K562 (cell line): ENCODE measurements around the gene TAF1B. TPM values are rescaled to one million over a fixed set of nuclear protein-coding genes. Genes with fewer than 3 reads are reported as not detected.
A peak's percentile ranks its signal among the peaks of the same experiment; 100 is the strongest.

ENCODE experiments used
- ADNP ChIP-seq: fragments of 200-800 bp; sonication (Bioruptor generic); IDR thresholded peaks from 2 replicates; pipeline ENCODE4 v1.6.1; 2016; ENCODE audit warnings: missing genetic modification characterization, missing compliant biosample characterization
- CCAR2 ChIP-seq: fragments of 200-400 bp; formaldehyde crosslinking; IDR thresholded peaks from 2 replicates; pipeline ENCODE4 v1.6.1; 2017; ENCODE audit warnings: mild to moderate bottlenecking, low read depth, low read length
- FOXK2 ChIP-seq, 2 experiments: fragments of 450-650 bp; IDR thresholded peaks in 1 of 2; conservative IDR thresholded peaks in 1 of 2; 2 replicates each; pipeline ENCODE4 v1.6.1; 2016; ENCODE audit warnings: low read depth in 2 of 2, mild to moderate bottlenecking in 1 of 2
- GATAD2B ChIP-seq: fragments of 450-650 bp; IDR thresholded peaks from 2 replicates; pipeline ENCODE4 v1.6.1; 2017; ENCODE audit warnings: mild to moderate bottlenecking, borderline replicate concordance
- GTF2E2 ChIP-seq: fragments of 200-800 bp; sonication (Bioruptor generic); IDR thresholded peaks from 2 replicates; pipeline ENCODE4 v1.6.1; 2016; ENCODE audit warnings: missing genetic modification characterization, missing compliant biosample characterization
- JUND ChIP-seq, 2 experiments: IDR thresholded peaks; 2 replicates in 1 of 2; 3 replicates in 1 of 2; pipeline ENCODE4 v1.6.1; 2011; ENCODE audit warnings: borderline replicate concordance in 2 of 2, low read depth in 2 of 2, low read length in 2 of 2, improper control_type of control experiment in 1 of 2, missing biosample characterization in 1 of 2, missing genetic modification characterization in 1 of 2, missing genetic modification reagents in 1 of 2
- NBN ChIP-seq: fragments of 450-650 bp; IDR thresholded peaks from 2 replicates; pipeline ENCODE4 v1.6.1; 2016; ENCODE audit warnings: low read depth, mild to moderate bottlenecking
- NCOR1 ChIP-seq: fragments of 450-650 bp; IDR thresholded peaks from 2 replicates; pipeline ENCODE4 v1.6.1; 2016; ENCODE audit warnings: mild to moderate bottlenecking, moderate library complexity
- NFE2L1 ChIP-seq: fragments of 450-650 bp; IDR thresholded peaks from 2 replicates; pipeline ENCODE4 v1.6.1; 2016; ENCODE audit warnings: missing genetic modification characterization, low read depth, mild to moderate bottlenecking, missing compliant biosample characterization, moderate library complexity, borderline replicate concordance
- PATZ1 ChIP-seq: fragments of 250-450 bp; sonication (Bioruptor Pico); IDR thresholded peaks from 2 replicates; pipeline ENCODE4 v1.5.0; 2020; ENCODE audit warnings: mild to moderate bottlenecking, borderline replicate concordance
- SAFB2 ChIP-seq: fragments of 200-400 bp; formaldehyde crosslinking; IDR thresholded peaks from 2 replicates; pipeline ENCODE4 v1.6.1; 2018; ENCODE audit warnings: borderline replicate concordance, low read length, low read depth, moderate library complexity; ENCODE audit not compliant: severe bottlenecking
- SFPQ ChIP-seq: fragments of 200-400 bp; formaldehyde crosslinking; IDR thresholded peaks from 2 replicates; pipeline ENCODE4 v1.6.1; 2017; ENCODE audit warnings: mild to moderate bottlenecking, low read depth, low read length, moderate library complexity
- SLC30A9 ChIP-seq: fragments of 250-450 bp; sonication (Bioruptor Pico); IDR thresholded peaks from 2 replicates; pipeline ENCODE4 v1.8.0; 2022; ENCODE audit warnings: mild to moderate bottlenecking, moderate library complexity
- ZNF175 ChIP-seq: fragments of 200-800 bp; sonication (Bioruptor generic); IDR thresholded peaks from 2 replicates; pipeline ENCODE4 v1.6.1; 2016; ENCODE audit warnings: low read depth, mild to moderate bottlenecking, missing genetic modification characterization, missing compliant biosample characterization
- ZNF212 ChIP-seq: fragments of 450-650 bp; formaldehyde crosslinking; IDR thresholded peaks from 2 replicates; pipeline ENCODE4 v1.4.0; 2020; ENCODE audit warnings: mild to moderate bottlenecking
- ZNF239 ChIP-seq: fragments of 250-450 bp; sonication (Bioruptor Pico); IDR thresholded peaks from 2 replicates; pipeline ENCODE4 v1.4.0; 2020; ENCODE audit warnings: mild to moderate bottlenecking
- ZNF778 ChIP-seq: fragments of 450-650 bp; formaldehyde crosslinking; IDR thresholded peaks from 2 replicates; pipeline ENCODE4 v1.4.0; 2020; ENCODE audit warnings: mild to moderate bottlenecking, moderate library complexity
- polyA plus RNA-seq, 8 experiments: library from polyadenylated mRNA; depleted of rRNA in 4 of 8; stranded (reverse) in 5 of 8; unstranded in 3 of 8; fragments of >200 nt; fragmentation: Nextera tagmentation in 2 of 8; fragmentation: Illumina TruSeq in 1 of 8; extraction: Ambion mirVana in 2 of 8; extraction: Trizol in 1 of 8; gene quantifications; 2 replicates each; pipeline versions ENCODE4 v1.2.1 to v1.2.3, GENCODE V29; 2011 to 2014; ENCODE audit warnings: inconsistent platforms in 1 of 8, missing spikeins in 1 of 8
- total RNA-seq, 7 experiments: library from RNA; depleted of rRNA in 6 of 7; stranded (reverse); fragments of >200 nt in 6 of 7; fragmentation: Illumina TruSeq in 2 of 7; extraction: Trizol in 2 of 7; gene quantifications; 2 replicates each; pipeline versions ENCODE4 v1.2.1 to v1.2.3, GENCODE V29; 2011 to 2021; ENCODE audit warnings: low replicate concordance in 1 of 7
- TF ChIP-seq, protein P1 (sequence below): fragments of 250-450 bp; sonication (Bioruptor Pico); IDR thresholded peaks from 2 replicates; pipeline ENCODE4 v1.4.0; 2020; ENCODE audit warnings: mild to moderate bottlenecking, moderate library complexity

TAF1B gene
- total and polyA plus RNA-seq, 9 of the 15 experiments (the other 6 are each of a cell fraction or from before 2014, with no cell fraction given): 8.8 to 25.1 (median 17.3) TPM

- no peak for TF ChIP-seq ZNF175 (CRISPR knock-in tag)
- TF ChIP-seq PATZ1 (CRISPR knock-in tag): no peak
- TF ChIP-seq GTF2E2 (tag): no peak; the same call in 1 of the 2 replicates
- no peak for TF ChIP-seq CCAR2
- TF ChIP-seq ADNP: no peak; the same call in 1 of the 2 replicates
- TF ChIP-seq GATAD2B: no peak
- TF ChIP-seq NBN: 0 out of 2 replicates have a peak, but pooled peaks have one; percentile 50
- no peak for TF ChIP-seq SLC30A9 (CRISPR knock-in tag)
- TF ChIP-seq SAFB2: no peak
- peak; percentile 56; the same call in 1 of the 2 replicates for TF ChIP-seq JUND (IDR thresholded peaks at IDR 0.05; ENCODE audit: borderline replicate concordance, low read depth, low read length)
- no peak; the same call in 2 of the 3 replicates for TF ChIP-seq JUND (tag; IDR thresholded peaks at IDR 0.05; ENCODE audit: borderline replicate concordance, low read depth, low read length)
- TF ChIP-seq ZNF212 (CRISPR knock-in tag): no peak
- no peak for TF ChIP-seq NFE2L1 (tag)
- TF ChIP-seq ZNF239 (CRISPR knock-in tag): no peak
- TF ChIP-seq FOXK2 (conservative IDR thresholded peaks at IDR 0.05 in 1 of 2, IDR thresholded peaks at IDR 0.05 in 1 of 2; ENCODE audit: low read depth in 2 of 2): peak in 1 of 2 experiments; percentile 49; a peak in 1 of 4 replicates
- no peak for TF ChIP-seq SFPQ
- no peak for TF ChIP-seq NCOR1
- TF ChIP-seq, protein P1, sequence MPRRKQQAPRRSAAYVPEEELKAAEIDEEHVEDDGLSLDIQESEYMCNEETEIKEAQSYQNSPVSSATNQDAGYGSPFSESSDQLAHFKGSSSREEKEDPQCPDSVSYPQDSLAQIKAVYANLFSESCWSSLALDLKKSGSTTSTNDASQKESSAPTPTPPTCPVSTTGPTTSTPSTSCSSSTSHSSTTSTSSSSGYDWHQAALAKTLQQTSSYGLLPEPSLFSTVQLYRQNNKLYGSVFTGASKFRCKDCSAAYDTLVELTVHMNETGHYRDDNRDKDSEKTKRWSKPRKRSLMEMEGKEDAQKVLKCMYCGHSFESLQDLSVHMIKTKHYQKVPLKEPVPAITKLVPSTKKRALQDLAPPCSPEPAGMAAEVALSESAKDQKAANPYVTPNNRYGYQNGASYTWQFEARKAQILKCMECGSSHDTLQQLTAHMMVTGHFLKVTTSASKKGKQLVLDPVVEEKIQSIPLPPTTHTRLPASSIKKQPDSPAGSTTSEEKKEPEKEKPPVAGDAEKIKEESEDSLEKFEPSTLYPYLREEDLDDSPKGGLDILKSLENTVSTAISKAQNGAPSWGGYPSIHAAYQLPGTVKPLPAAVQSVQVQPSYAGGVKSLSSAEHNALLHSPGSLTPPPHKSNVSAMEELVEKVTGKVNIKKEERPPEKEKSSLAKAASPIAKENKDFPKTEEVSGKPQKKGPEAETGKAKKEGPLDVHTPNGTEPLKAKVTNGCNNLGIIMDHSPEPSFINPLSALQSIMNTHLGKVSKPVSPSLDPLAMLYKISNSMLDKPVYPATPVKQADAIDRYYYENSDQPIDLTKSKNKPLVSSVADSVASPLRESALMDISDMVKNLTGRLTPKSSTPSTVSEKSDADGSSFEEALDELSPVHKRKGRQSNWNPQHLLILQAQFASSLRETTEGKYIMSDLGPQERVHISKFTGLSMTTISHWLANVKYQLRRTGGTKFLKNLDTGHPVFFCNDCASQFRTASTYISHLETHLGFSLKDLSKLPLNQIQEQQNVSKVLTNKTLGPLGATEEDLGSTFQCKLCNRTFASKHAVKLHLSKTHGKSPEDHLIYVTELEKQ (CRISPR knock-in tag): no peak
- TF ChIP-seq ZNF778: no peak
Observed at GRCh38 chr2:9843229-9844035, at the start of gene TAF1B (continued).
